K562 (cell line): ENCODE measurements around the gene RGS9BP. TPM values are rescaled to one million over a fixed set of nuclear protein-coding genes. Genes with fewer than 3 reads are reported as not detected.

Source experiments
- ADNP ChIP-seq: fragments of 200-800 bp; sonication (Bioruptor generic); IDR thresholded peaks from 2 replicates; pipeline ENCODE4 v1.6.1; 2016; ENCODE audit warnings: missing genetic modification characterization, missing compliant biosample characterization
- CBFA2T2 ChIP-seq: fragments of 450-650 bp; conservative IDR thresholded peaks from 2 replicates; pipeline ENCODE4 v1.6.1; 2017; ENCODE audit warnings: mild to moderate bottlenecking
- CBFA2T3 ChIP-seq: fragments of 450-650 bp; IDR thresholded peaks from 2 replicates; pipeline ENCODE4 v1.6.1; 2017
- CEBPB ChIP-seq: fragments of 450-650 bp; IDR thresholded peaks from 2 replicates; pipeline ENCODE4 v1.6.1; 2016; ENCODE audit warnings: missing genetic modification characterization, missing compliant biosample characterization
- ETS2 ChIP-seq: IDR thresholded peaks from 2 replicates; pipeline ENCODE4 v1.6.1; 2016; ENCODE audit warnings: borderline replicate concordance, missing genetic modification characterization, mild to moderate bottlenecking, moderate library complexity, missing compliant biosample characterization; ENCODE audit not compliant: poor library complexity, severe bottlenecking
- FIP1L1 ChIP-seq: fragments of 200-400 bp; formaldehyde crosslinking; IDR thresholded peaks from 2 replicates; pipeline ENCODE4 v1.6.1; 2018; ENCODE audit warnings: mild to moderate bottlenecking, low read depth, low read length; ENCODE audit not compliant: poor library complexity, severe bottlenecking
- KLF1 ChIP-seq: fragments of 450-650 bp; IDR thresholded peaks from 2 replicates; pipeline ENCODE4 v1.6.1; 2016; ENCODE audit warnings: missing genetic modification characterization, missing compliant biosample characterization
- NFIX ChIP-seq: fragments of 250-450 bp; sonication (Bioruptor Pico); IDR thresholded peaks from 2 replicates; pipeline ENCODE4 v1.4.0; 2020; ENCODE audit warnings: low read depth, mild to moderate bottlenecking, moderate library complexity
- PHB ChIP-seq: fragments of 250-450 bp; sonication (Bioruptor Pico); IDR thresholded peaks from 2 replicates; pipeline ENCODE4 v1.5.0; 2021
- SIN3B ChIP-seq: fragments of 450-650 bp; IDR thresholded peaks from 2 replicates; pipeline ENCODE4 v1.6.1; 2017; ENCODE audit warnings: low read depth, mild to moderate bottlenecking, moderate library complexity
- ZNF146 ChIP-seq: IDR thresholded peaks from one replicate; pipeline ENCODE4 v1.6.1; 2018; ENCODE audit warnings: missing compliant biosample characterization; ENCODE audit not compliant: unreplicated experiment
- polyA plus RNA-seq, 8 experiments: library from polyadenylated mRNA; depleted of rRNA in 4 of 8; stranded (reverse) in 5 of 8; unstranded in 3 of 8; fragments of >200 nt; fragmentation: Nextera tagmentation in 2 of 8; fragmentation: Illumina TruSeq in 1 of 8; extraction: Ambion mirVana in 2 of 8; extraction: Trizol in 1 of 8; gene quantifications; 2 replicates each; pipeline versions ENCODE4 v1.2.1 to v1.2.3, GENCODE V29; 2011 to 2014; ENCODE audit warnings: inconsistent platforms in 1 of 8, missing spikeins in 1 of 8
- total RNA-seq, 7 experiments: library from RNA; depleted of rRNA in 6 of 7; stranded (reverse); fragments of >200 nt in 6 of 7; fragmentation: Illumina TruSeq in 2 of 7; extraction: Trizol in 2 of 7; gene quantifications; 2 replicates each; pipeline versions ENCODE4 v1.2.1 to v1.2.3, GENCODE V29; 2011 to 2021; ENCODE audit warnings: low replicate concordance in 1 of 7
- TF ChIP-seq, protein P1 (sequence below): fragments of 250-450 bp; sonication (Bioruptor Pico); IDR thresholded peaks from 2 replicates; pipeline ENCODE4 v1.8.0; 2022; ENCODE audit warnings: inconsistent platforms, mild to moderate bottlenecking, moderate library complexity, borderline replicate concordance
- TF ChIP-seq, protein P2 (sequence below): sonication (generic); formaldehyde crosslinking; IDR thresholded peaks from 2 replicates; pipeline ENCODE4 v1.8.1; 2023; ENCODE audit warnings: mild to moderate bottlenecking, missing genetic modification reagents, moderate library complexity
- TF ChIP-seq, protein P3 (sequence below): fragments of 250-450 bp; sonication (Bioruptor Pico); IDR thresholded peaks from 2 replicates; pipeline ENCODE4 v1.8.0; 2022; ENCODE audit warnings: moderate library complexity, mild to moderate bottlenecking, inconsistent platforms
- TF ChIP-seq, protein P4 (sequence below): fragments of 200-800 bp; sonication (Bioruptor generic); IDR thresholded peaks from 2 replicates; pipeline ENCODE4 v1.6.1; 2016; ENCODE audit warnings: missing genetic modification characterization, missing compliant biosample characterization
- TF ChIP-seq, protein P5 (sequence below): sonication (generic); formaldehyde crosslinking; IDR thresholded peaks from 2 replicates; pipeline ENCODE4 v1.8.1; 2023; ENCODE audit warnings: mild to moderate bottlenecking, missing genetic modification reagents

Gene RGS9BP
- total and polyA plus RNA-seq, 9 of the 15 experiments (the other 6 are each of a cell fraction or from before 2014, with no cell fraction given) = 0.03 to 1.3 (median 0.49) TPM

DNA sequence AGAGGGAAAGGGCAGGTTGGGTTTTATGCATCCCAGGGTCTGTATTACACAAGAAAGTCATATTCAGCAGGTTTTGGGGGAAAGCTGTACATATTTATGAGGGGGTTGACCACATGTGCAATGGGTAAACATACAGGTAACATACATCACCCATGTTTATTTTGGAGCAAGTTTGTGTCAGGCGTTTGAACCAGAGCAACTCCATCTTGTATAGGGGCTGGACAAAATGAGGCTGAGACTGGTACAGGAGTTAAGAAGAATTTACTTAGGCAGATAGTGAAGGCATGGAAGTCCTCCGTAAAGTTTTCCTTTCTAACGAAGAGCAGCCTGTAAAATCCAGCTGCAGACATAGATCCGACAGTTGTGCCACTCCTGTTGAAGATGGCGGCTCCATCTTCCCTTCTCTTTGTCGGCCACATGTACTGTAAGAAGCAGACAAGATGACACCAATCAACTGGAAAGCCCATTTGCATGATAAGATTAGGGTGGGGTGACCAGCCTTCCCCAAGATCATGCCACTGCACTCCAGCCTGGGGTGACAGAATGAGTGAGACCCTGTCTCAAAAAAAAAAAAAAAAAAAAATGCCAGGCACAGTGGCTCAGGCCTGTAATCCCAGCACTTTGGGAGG lies 11.3 kb downstream of the RGS9BP start (continued):
- TF ChIP-seq, protein P1, sequence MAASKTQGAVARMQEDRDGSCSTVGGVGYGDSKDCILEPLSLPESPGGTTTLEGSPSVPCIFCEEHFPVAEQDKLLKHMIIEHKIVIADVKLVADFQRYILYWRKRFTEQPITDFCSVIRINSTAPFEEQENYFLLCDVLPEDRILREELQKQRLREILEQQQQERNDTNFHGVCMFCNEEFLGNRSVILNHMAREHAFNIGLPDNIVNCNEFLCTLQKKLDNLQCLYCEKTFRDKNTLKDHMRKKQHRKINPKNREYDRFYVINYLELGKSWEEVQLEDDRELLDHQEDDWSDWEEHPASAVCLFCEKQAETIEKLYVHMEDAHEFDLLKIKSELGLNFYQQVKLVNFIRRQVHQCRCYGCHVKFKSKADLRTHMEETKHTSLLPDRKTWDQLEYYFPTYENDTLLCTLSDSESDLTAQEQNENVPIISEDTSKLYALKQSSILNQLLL (CRISPR knock-in tag) = no peak
- TF ChIP-seq CBFA2T3 (no peak), FIP1L1 (no peak), CEBPB (tag) (no peak), PHB (CRISPR knock-in tag) (no peak), ADNP (no peak), CBFA2T2 (no peak), ETS2 (tag) (no peak), KLF1 (tag) (peak; percentile 43; the same call in 1 of the 2 replicates), NFIX (CRISPR knock-in tag) (0 out of 2 replicates have a peak, but pooled peaks have one; percentile 6), ZNF146 (CRISPR knock-in tag) (no peak), SIN3B (no peak)
- TF ChIP-seq, protein P2, sequence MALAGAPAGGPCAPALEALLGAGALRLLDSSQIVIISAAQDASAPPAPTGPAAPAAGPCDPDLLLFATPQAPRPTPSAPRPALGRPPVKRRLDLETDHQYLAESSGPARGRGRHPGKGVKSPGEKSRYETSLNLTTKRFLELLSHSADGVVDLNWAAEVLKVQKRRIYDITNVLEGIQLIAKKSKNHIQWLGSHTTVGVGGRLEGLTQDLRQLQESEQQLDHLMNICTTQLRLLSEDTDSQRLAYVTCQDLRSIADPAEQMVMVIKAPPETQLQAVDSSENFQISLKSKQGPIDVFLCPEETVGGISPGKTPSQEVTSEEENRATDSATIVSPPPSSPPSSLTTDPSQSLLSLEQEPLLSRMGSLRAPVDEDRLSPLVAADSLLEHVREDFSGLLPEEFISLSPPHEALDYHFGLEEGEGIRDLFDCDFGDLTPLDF (CRISPR knock-in tag) = no peak
- TF ChIP-seq, protein P3, sequence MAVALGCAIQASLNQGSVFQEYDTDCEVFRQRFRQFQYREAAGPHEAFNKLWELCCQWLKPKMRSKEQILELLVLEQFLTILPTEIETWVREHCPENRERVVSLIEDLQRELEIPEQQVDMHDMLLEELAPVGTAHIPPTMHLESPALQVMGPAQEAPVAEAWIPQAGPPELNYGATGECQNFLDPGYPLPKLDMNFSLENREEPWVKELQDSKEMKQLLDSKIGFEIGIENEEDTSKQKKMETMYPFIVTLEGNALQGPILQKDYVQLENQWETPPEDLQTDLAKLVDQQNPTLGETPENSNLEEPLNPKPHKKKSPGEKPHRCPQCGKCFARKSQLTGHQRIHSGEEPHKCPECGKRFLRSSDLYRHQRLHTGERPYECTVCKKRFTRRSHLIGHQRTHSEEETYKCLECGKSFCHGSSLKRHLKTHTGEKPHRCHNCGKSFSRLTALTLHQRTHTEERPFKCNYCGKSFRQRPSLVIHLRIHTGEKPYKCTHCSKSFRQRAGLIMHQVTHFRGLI (CRISPR knock-in tag) = peak; percentile 94
- TF ChIP-seq, protein P4, sequence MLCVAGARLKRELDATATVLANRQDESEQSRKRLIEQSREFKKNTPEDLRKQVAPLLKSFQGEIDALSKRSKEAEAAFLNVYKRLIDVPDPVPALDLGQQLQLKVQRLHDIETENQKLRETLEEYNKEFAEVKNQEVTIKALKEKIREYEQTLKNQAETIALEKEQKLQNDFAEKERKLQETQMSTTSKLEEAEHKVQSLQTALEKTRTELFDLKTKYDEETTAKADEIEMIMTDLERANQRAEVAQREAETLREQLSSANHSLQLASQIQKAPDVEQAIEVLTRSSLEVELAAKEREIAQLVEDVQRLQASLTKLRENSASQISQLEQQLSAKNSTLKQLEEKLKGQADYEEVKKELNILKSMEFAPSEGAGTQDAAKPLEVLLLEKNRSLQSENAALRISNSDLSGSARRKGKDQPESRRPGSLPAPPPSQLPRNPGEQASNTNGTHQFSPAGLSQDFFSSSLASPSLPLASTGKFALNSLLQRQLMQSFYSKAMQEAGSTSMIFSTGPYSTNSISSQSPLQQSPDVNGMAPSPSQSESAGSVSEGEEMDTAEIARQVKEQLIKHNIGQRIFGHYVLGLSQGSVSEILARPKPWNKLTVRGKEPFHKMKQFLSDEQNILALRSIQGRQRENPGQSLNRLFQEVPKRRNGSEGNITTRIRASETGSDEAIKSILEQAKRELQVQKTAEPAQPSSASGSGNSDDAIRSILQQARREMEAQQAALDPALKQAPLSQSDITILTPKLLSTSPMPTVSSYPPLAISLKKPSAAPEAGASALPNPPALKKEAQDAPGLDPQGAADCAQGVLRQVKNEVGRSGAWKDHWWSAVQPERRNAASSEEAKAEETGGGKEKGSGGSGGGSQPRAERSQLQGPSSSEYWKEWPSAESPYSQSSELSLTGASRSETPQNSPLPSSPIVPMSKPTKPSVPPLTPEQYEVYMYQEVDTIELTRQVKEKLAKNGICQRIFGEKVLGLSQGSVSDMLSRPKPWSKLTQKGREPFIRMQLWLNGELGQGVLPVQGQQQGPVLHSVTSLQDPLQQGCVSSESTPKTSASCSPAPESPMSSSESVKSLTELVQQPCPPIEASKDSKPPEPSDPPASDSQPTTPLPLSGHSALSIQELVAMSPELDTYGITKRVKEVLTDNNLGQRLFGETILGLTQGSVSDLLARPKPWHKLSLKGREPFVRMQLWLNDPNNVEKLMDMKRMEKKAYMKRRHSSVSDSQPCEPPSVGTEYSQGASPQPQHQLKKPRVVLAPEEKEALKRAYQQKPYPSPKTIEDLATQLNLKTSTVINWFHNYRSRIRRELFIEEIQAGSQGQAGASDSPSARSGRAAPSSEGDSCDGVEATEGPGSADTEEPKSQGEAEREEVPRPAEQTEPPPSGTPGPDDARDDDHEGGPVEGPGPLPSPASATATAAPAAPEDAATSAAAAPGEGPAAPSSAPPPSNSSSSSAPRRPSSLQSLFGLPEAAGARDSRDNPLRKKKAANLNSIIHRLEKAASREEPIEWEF (CRISPR knock-in tag) = peak; percentile 95
- TF ChIP-seq, protein P5, sequence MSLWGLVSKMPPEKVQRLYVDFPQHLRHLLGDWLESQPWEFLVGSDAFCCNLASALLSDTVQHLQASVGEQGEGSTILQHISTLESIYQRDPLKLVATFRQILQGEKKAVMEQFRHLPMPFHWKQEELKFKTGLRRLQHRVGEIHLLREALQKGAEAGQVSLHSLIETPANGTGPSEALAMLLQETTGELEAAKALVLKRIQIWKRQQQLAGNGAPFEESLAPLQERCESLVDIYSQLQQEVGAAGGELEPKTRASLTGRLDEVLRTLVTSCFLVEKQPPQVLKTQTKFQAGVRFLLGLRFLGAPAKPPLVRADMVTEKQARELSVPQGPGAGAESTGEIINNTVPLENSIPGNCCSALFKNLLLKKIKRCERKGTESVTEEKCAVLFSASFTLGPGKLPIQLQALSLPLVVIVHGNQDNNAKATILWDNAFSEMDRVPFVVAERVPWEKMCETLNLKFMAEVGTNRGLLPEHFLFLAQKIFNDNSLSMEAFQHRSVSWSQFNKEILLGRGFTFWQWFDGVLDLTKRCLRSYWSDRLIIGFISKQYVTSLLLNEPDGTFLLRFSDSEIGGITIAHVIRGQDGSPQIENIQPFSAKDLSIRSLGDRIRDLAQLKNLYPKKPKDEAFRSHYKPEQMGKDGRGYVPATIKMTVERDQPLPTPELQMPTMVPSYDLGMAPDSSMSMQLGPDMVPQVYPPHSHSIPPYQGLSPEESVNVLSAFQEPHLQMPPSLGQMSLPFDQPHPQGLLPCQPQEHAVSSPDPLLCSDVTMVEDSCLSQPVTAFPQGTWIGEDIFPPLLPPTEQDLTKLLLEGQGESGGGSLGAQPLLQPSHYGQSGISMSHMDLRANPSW (CRISPR knock-in tag) = no peak
